Measurements from ENCODE around the gene CERT1. TPM values are rescaled to one million over a fixed set of nuclear protein-coding genes. Genes with fewer than 3 reads are reported as not detected.
"Not testable (repeated sequence)": the region's sequence is repeated elsewhere in the genome, so short reads cannot be mapped to it uniquely, and the experiment has no call there.

CERT1 gene
- total RNA-seq, 1 donor from 2014 or later: 38.3 TPM

DNA sequence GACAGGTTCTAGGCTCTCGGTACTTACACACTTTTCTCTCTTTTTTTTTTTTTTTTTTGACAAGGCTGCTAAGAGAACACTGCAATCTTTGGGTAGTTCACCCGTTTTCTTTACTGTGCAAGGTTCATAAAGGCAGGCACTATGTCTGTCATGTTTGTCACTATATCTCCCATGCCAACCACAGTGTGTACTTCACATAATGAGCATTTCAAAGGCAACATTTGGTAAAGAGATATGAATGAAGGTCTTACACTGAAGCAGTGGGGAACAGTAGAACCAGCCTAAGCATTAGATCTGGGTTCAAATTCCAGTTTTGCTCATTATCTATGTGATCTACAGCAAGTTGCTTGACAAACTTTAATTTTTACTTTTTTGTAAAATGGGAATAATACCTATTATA is 175.9 kb downstream of the CERT1 start:
- no peaks in the 10 kb centered on the region for H3K36me3 Mint-ChIP-seq
- H3K4me1 Mint-ChIP-seq: peaks cover 25% of the 10 kb centered on the region
- H3K9me3 Mint-ChIP-seq: no peaks in the 10 kb centered on the region
- H3K27ac Mint-ChIP-seq: no peak overlapping the region
- H3K27me3 Mint-ChIP-seq (ENCODE audit: low read depth): no peaks in the 10 kb centered on the region
- TF ChIP-seq, protein P1, sequence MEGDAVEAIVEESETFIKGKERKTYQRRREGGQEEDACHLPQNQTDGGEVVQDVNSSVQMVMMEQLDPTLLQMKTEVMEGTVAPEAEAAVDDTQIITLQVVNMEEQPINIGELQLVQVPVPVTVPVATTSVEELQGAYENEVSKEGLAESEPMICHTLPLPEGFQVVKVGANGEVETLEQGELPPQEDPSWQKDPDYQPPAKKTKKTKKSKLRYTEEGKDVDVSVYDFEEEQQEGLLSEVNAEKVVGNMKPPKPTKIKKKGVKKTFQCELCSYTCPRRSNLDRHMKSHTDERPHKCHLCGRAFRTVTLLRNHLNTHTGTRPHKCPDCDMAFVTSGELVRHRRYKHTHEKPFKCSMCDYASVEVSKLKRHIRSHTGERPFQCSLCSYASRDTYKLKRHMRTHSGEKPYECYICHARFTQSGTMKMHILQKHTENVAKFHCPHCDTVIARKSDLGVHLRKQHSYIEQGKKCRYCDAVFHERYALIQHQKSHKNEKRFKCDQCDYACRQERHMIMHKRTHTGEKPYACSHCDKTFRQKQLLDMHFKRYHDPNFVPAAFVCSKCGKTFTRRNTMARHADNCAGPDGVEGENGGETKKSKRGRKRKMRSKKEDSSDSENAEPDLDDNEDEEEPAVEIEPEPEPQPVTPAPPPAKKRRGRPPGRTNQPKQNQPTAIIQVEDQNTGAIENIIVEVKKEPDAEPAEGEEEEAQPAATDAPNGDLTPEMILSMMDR (IDR thresholded peaks at IDR 0.05; ENCODE audit: unreplicated experiment): no peak
- DNase-seq (ENCODE audit: low spot score in 2 of 2, unreplicated experiment in 2 of 2): no peak
- no peak overlapping the region for H3K4me3 Mint-ChIP-seq

DNA sequence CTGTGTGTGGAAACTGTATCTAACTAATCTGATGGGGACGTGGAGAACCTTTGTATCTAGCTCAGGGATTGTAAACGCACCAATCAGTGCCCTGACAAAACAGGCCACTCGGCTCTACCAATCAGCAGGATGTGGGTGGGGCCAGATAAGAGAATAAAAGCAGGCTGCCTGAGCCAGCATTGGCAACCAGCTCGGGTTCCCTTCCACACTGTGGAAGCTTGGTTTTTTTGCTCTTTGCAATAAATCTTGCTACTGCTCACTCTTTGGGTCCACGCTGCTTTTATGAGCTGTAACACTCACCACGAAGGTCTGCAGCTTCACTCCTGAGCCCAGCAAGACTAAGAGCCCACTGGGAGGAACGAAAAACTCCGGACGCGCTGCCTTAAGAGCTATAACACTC is 177.0 kb downstream of the CERT1 start:
- H3K27me3 Mint-ChIP-seq (ENCODE audit: low read depth); DNase-seq (ENCODE audit: low spot score in 2 of 2, unreplicated experiment in 2 of 2); H3K9me3 Mint-ChIP-seq; H3K36me3 Mint-ChIP-seq; H3K4me3 Mint-ChIP-seq; H3K27ac Mint-ChIP-seq: not testable (repeated sequence)
- peaks cover 17% of the 10 kb centered on the region for H3K4me1 Mint-ChIP-seq

DNA sequence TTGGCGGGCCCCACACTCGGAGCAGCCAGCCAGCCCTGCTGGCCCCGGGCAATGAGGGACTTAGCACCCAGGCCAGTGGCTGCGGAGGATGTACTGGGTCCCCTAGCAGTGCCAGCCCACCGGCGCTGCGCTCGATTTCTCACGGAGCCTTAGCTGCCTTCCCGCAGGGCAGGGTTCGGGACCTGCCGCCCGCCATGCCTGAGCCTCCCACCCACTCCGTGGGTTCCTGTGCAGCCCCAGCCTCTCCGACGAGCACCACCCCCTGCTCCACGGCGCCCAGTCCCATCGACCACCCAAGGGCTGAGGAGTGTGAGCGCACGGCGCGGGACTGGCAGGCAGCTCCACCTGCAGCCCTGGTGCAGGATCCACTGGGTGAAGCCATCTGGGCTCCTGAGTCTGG is 177.7 kb downstream of the CERT1 start:
- H3K27me3 Mint-ChIP-seq (ENCODE audit: low read depth); H3K4me3 Mint-ChIP-seq; DNase-seq (ENCODE audit: low spot score in 2 of 2, unreplicated experiment in 2 of 2); H3K27ac Mint-ChIP-seq; H3K36me3 Mint-ChIP-seq; H3K9me3 Mint-ChIP-seq: not testable (repeated sequence)
- H3K4me1 Mint-ChIP-seq: peaks cover 13% of the 10 kb centered on the region

DNA sequence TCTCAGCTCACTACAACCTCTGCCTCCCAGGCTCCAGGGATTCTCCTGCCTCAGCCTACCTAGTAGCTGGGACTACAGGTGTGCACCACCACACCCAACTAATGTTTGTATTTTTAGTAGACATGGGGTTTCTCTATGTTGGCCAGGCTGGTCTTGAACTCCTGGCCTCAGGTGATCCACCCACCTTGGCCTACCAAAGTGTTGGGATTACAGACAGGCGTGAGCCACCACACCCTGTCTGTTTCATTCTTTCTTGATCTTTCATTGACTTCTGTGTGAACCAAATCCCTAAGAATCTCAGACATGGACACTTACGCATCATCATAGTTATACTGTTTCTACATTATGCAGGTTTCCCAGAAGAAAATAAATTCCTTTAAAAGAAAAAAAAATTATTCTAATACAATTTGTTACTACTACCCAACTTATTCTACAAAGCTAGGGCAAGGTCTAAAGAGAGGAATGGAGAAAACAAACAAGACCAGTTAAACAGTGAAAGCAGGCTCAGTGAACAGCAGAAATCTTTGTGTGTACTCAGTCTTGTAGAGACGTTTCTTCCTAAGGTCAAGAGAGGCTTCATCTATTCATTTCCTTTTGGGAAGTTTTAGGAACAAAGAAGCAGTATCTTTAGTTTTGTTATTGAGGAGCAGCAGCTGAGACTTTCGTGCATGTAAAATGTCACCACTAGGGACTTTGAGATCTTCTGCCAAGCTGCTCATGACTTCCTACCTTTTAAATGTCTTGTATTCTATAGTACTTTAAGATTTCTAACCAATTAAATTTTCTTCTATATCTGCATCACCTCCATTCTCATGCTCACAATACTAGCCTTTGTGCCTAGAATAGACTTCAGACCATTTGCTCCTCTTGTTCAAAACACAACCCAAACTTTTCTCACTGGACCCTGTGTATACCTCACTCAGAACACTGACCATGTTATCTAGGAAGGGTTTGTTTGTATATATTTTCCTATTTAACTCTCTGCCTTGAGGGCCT is 180.0 kb downstream of the CERT1 start:
- H3K36me3 Mint-ChIP-seq: no peaks in the 10 kb centered on the region
- no peak overlapping the region for H3K27ac Mint-ChIP-seq
- no peaks in the 10 kb centered on the region for H3K9me3 Mint-ChIP-seq
- DNase-seq (ENCODE audit: low spot score in 2 of 2, unreplicated experiment in 2 of 2): no peak
- TF ChIP-seq, protein P1 (IDR thresholded peaks at IDR 0.05; ENCODE audit: unreplicated experiment): no peak
- no peaks in the 10 kb centered on the region for H3K4me1 Mint-ChIP-seq
- H3K4me3 Mint-ChIP-seq: no peak overlapping the region
- no peaks in the 10 kb centered on the region for H3K27me3 Mint-ChIP-seq (ENCODE audit: low read depth)

DNA sequence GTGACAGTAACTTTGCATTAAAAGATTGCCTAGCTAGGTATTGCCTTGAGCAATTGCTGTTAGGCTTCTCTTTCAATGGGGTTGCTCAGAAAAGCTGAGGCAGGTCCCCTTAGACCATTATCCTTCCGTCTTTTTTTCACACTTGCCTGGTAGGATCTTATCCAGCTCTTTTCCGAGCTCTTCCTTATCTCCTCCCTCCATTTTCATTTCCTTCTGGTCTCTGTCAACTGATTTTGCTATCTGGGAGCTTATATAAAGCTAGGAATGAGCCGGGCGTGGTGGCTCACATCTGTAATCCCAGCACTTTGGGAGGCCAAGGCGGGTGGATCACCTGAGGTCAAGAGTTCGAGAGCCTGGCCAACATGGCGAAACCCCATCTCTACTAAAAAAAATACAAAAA is 181.0 kb downstream of the CERT1 start:
- Mint-ChIP-seq H3K36me3 (no peaks in the 10 kb centered on the region), H3K27me3 (ENCODE audit: low read depth) (no peaks in the 10 kb centered on the region), H3K27ac (no peak overlapping the region), H3K4me1 (no peaks in the 10 kb centered on the region), H3K4me3 (no peak overlapping the region), H3K9me3 (no peaks in the 10 kb centered on the region)
- TF ChIP-seq, protein P1 (IDR thresholded peaks at IDR 0.05; ENCODE audit: unreplicated experiment): no peak
- no peak for DNase-seq (ENCODE audit: low spot score in 2 of 2, unreplicated experiment in 2 of 2)

Other genes with a start within 250 kb of the CERT1 start
- 99.6 to 107 TPM (median 106 TPM) in 3 replicates for gene HMGCR, start 174.4 kb downstream of the CERT1 start, total RNA-seq
- 25.9 to 29.7 TPM (median 29.2 TPM) in 3 replicates for gene POLK, start 262 bp upstream of the CERT1 start, total RNA-seq
- 0.95 to 1.5 TPM (median 1.1 TPM) in 3 replicates for gene ANKDD1B, start 99.8 kb upstream of the CERT1 start, total RNA-seq
- 15.0 to 18.0 TPM (median 15.2 TPM) in 3 replicates for gene POC5, start 205.8 kb upstream of the CERT1 start, total RNA-seq